ENCODE results near the gene GET3.

Gene GET3

DNA sequence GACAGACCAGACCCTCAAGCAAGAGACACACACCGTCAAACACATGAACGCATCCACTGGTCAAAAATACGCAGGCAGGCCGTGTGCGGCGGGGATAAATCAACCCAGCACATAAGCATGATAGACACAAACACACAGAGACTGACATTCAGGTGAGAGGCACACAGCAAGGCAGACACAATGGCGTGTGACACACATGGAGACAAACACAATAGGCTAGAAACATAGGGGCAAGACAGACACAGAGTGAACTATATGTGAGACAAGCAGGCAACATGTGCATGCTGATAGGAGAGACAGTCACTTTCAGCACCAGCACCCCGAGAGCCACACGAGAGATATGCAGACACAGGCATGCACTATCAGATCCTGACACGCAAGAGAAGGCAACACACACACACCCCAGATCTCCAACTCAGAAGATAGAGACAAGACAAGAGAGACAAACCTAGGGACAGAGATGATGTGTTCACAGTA lies 47.1 kb downstream of the GET3 start:
- Histone ChIP-seq H3K4me2 (ENCODE audit: low read depth, low read length) (no peak overlapping the region), H3K79me2 (ENCODE audit: low read length) (no peaks in the 10 kb centered on the region), H3K4me3 (ENCODE audit: low read length) (no peak overlapping the region), H3F3A (ENCODE audit: insufficient read depth, low read length) (peaks cover 27% of the 10 kb centered on the region), H3K36me3 (replicated peaks; ENCODE audit: insufficient read depth, low read length) (no peaks in the 10 kb centered on the region), H3K9me3 (replicated peaks; ENCODE audit: insufficient read depth, low read length) (no peaks in the 10 kb centered on the region), H3K4me1 (ENCODE audit: low read length) (peaks cover 19% of the 10 kb centered on the region), H2AFZ (ENCODE audit: low read length) (no peak overlapping the region), H3K27ac (ENCODE audit: low read length) (no peak overlapping the region), H3K9ac (ENCODE audit: low read length) (no peak overlapping the region), H4K20me1 (ENCODE audit: insufficient read depth, low read length) (no peaks in the 10 kb centered on the region), H3K9me2 (replicated peaks; ENCODE audit: insufficient read depth, low read length) (no peaks in the 10 kb centered on the region), H3K27me3 (replicated peaks; ENCODE audit: insufficient read depth, low read length) (no peaks in the 10 kb centered on the region)
- TF ChIP-seq EZH2phosphoT487 (IDR thresholded peaks at IDR 0.05; ENCODE audit: low read length) (no peak), EZH2 (optimal IDR thresholded peaks at IDR 0.05; ENCODE audit: low read depth, low read length) (no peak)
- TF ChIP-seq, protein P1, sequence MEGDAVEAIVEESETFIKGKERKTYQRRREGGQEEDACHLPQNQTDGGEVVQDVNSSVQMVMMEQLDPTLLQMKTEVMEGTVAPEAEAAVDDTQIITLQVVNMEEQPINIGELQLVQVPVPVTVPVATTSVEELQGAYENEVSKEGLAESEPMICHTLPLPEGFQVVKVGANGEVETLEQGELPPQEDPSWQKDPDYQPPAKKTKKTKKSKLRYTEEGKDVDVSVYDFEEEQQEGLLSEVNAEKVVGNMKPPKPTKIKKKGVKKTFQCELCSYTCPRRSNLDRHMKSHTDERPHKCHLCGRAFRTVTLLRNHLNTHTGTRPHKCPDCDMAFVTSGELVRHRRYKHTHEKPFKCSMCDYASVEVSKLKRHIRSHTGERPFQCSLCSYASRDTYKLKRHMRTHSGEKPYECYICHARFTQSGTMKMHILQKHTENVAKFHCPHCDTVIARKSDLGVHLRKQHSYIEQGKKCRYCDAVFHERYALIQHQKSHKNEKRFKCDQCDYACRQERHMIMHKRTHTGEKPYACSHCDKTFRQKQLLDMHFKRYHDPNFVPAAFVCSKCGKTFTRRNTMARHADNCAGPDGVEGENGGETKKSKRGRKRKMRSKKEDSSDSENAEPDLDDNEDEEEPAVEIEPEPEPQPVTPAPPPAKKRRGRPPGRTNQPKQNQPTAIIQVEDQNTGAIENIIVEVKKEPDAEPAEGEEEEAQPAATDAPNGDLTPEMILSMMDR (IDR thresholded peaks at IDR 0.05; ENCODE audit: low read length), result no peak
- no peak for DNase-seq

DNA sequence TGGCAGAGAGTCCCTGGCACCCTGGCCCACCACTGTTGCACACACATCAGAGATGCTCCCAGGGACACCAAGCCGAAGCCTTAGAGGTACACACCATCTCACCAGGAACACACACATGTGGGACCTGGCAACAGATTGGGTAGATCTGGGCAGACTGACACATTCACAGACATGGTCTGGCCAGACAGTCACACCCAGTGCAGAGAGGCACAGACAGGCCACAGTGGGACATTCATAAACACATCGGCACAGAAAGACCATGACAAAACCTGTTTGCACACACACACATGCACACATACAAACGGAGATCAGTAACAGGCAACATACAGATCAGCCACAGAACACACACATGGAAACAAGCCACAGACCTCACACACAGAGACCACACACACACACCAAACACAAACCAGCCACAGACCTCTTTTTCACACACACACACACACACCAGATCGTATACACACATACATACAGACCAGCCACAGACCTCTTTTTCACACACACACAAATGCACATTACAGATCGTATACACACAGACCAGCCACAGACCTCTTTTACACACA lies 47.7 kb downstream of the GET3 start:
- Histone ChIP-seq H3K9ac (ENCODE audit: low read length) (no peak overlapping the region), H3K4me3 (ENCODE audit: low read length) (no peak overlapping the region), H4K20me1 (ENCODE audit: insufficient read depth, low read length) (no peaks in the 10 kb centered on the region), H3K9me2 (replicated peaks; ENCODE audit: insufficient read depth, low read length) (no peaks in the 10 kb centered on the region), H3K9me3 (replicated peaks; ENCODE audit: insufficient read depth, low read length) (no peaks in the 10 kb centered on the region), H3K4me1 (ENCODE audit: low read length) (peaks cover 19% of the 10 kb centered on the region), H3F3A (ENCODE audit: insufficient read depth, low read length) (peaks cover 27% of the 10 kb centered on the region), H3K27me3 (replicated peaks; ENCODE audit: insufficient read depth, low read length) (no peaks in the 10 kb centered on the region), H2AFZ (ENCODE audit: low read length) (no peak overlapping the region), H3K36me3 (replicated peaks; ENCODE audit: insufficient read depth, low read length) (no peaks in the 10 kb centered on the region), H3K4me2 (ENCODE audit: low read depth, low read length) (no peak overlapping the region), H3K27ac (ENCODE audit: low read length) (no peak overlapping the region), H3K79me2 (ENCODE audit: low read length) (no peaks in the 10 kb centered on the region)
- no peak for TF ChIP-seq EZH2phosphoT487 (IDR thresholded peaks at IDR 0.05; ENCODE audit: low read length)
- TF ChIP-seq EZH2 (optimal IDR thresholded peaks at IDR 0.05; ENCODE audit: low read depth, low read length), result no peak
- TF ChIP-seq, protein P1 (IDR thresholded peaks at IDR 0.05; ENCODE audit: low read length), result no peak
- no peak for DNase-seq

DNA sequence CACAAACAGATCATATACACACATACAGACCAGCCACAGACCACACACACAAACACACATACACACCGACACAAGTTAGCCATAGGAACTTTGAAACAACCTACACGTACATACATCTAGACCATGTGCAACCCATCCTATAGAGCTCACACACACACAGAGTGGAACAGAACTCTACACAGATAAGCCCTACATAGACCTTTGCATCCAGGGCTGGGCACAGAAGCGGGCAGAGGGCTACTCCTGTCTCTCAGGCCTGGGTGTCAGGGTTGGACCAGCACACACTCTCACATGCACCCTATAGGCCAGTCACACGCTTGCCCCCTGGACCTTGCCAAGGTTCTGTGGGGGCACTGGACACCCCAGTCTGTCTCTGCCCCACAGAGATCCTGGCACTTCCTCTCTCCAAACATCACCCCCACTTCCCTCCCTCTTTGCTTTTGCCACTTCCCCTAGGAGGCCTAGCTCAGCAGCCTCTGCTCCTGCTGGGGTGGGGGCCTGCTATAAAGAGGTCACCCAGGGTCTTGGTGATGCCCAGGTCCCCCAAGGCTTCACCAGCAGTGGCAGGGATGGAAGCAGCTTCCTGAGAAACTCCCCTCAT lies 48.2 kb downstream of the GET3 start:
- Histone ChIP-seq H3K4me2 (ENCODE audit: low read depth, low read length) (no peak overlapping the region), H3K4me1 (ENCODE audit: low read length) (peaks cover 22% of the 10 kb centered on the region), H3K9ac (ENCODE audit: low read length) (no peak overlapping the region)

More for the DNA sequence above, 48.2 kb downstream of the GET3 start:
- no peaks in the 10 kb centered on the region for H3K9me3 ChIP-seq (replicated peaks; ENCODE audit: insufficient read depth, low read length)
- H2AFZ ChIP-seq (ENCODE audit: low read length), result no peak overlapping the region
- no peaks in the 10 kb centered on the region for H3K27me3 ChIP-seq (replicated peaks; ENCODE audit: insufficient read depth, low read length)
- no peak overlapping the region for H3K27ac ChIP-seq (ENCODE audit: low read length)
- no peaks in the 10 kb centered on the region for H3K9me2 ChIP-seq (replicated peaks; ENCODE audit: insufficient read depth, low read length)
- no peaks in the 10 kb centered on the region for H3K79me2 ChIP-seq (ENCODE audit: low read length)
- no peaks in the 10 kb centered on the region for H4K20me1 ChIP-seq (ENCODE audit: insufficient read depth, low read length)
- H3K36me3 ChIP-seq (replicated peaks; ENCODE audit: insufficient read depth, low read length), result no peaks in the 10 kb centered on the region
- TF ChIP-seq EZH2phosphoT487 (IDR thresholded peaks at IDR 0.05; ENCODE audit: low read length), result no peak
- TF ChIP-seq EZH2 (optimal IDR thresholded peaks at IDR 0.05; ENCODE audit: low read depth, low read length), result no peak
- peaks cover 30% of the 10 kb centered on the region for H3F3A ChIP-seq (ENCODE audit: insufficient read depth, low read length)
- H3K4me3 ChIP-seq (ENCODE audit: low read length), result no peak overlapping the region
- no peak for DNase-seq

Measured in MM.1S (cell line).